ENCODE measurements around the gene PCDHA1.
"Not testable (repeated sequence)": the region's sequence is repeated elsewhere in the genome, so short reads cannot be mapped to it uniquely, and the experiment has no call there.

PCDHA1 gene

GRCh38 chr5:140833993-140834392 lies 48.1 kb downstream of the PCDHA1 start, which contains the start of gene PCDHA7:
TSS of gene PCDHA7 (plus strand) at chr5:140834269. CDS start at chr5:140834384, 115 bp downstream.
- H3K4me3 ChIP-seq (ENCODE audit: low read depth, low read length) = no peak within 1 kb of the TSS
- no peak for TF ChIP-seq CTCF (IDR thresholded peaks at IDR 0.05; ENCODE audit: low read depth, low read length, missing control alignments)
- DNase-seq (ENCODE audit: low read depth) = no peak

GRCh38 chr5:140834439-140835008 lies 48.6 kb downstream of the PCDHA1 start:
- not testable (repeated sequence) for H3K4me3 ChIP-seq (ENCODE audit: low read depth, low read length); DNase-seq (ENCODE audit: low read depth)

GRCh38 chr5:140835622-140836510 lies 49.9 kb downstream of the PCDHA1 start:
- no peak for DNase-seq (ENCODE audit: low read depth)
- no peak for TF ChIP-seq CTCF (IDR thresholded peaks at IDR 0.05; ENCODE audit: low read depth, low read length, missing control alignments)
- no peak overlapping the region for H3K4me3 ChIP-seq (ENCODE audit: low read depth, low read length)

GRCh38 chr5:140840978-140841962 lies 55.3 kb downstream of the PCDHA1 start, which contains the start of gene PCDHA8:
TSS of gene PCDHA8 (plus strand) at chr5:140841187. CDS start at chr5:140841322, 135 bp downstream.
- no peak for TF ChIP-seq CTCF (IDR thresholded peaks at IDR 0.05; ENCODE audit: low read depth, low read length, missing control alignments)
- H3K4me3 ChIP-seq (ENCODE audit: low read depth, low read length) = no peak within 1 kb of the TSS
- DNase-seq (ENCODE audit: low read depth) = no peak

GRCh38 chr5:140842798-140843733 lies 57.1 kb downstream of the PCDHA1 start:
- H3K4me3 ChIP-seq (ENCODE audit: low read depth, low read length) = no peak overlapping the region
- no peak for DNase-seq (ENCODE audit: low read depth)
- TF ChIP-seq CTCF (IDR thresholded peaks at IDR 0.05; ENCODE audit: low read depth, low read length, missing control alignments) = no peak

GRCh38 chr5:140848139-140849102 lies 62.5 kb downstream of the PCDHA1 start, which contains the start of gene PCDHA9:
TSS of gene PCDHA9 (plus strand) at chr5:140848382. CDS start at chr5:140848496, 114 bp downstream.
- not testable (repeated sequence) for DNase-seq (ENCODE audit: low read depth)

GRCh38 chr5:140849831-140850634 lies 64.1 kb downstream of the PCDHA1 start:
- not testable (repeated sequence) for H3K4me3 ChIP-seq (ENCODE audit: low read depth, low read length); DNase-seq (ENCODE audit: low read depth)

More at GRCh38 chr5:140848139-140849102, 62.5 kb downstream of the PCDHA1 start, which contains the start of gene PCDHA9:
- not testable (repeated sequence) for H3K4me3 ChIP-seq (ENCODE audit: low read depth, low read length)
